ENCODE measurements around the gene ABAT. TPM values are rescaled to one million over a fixed set of nuclear protein-coding genes. Genes with fewer than 3 reads are reported as not detected.

Gene ABAT
- total RNA-seq, 1 experiment from 2014 or later, result 6.9 TPM

GRCh38 chr16:8767176-8767575 lies 92.8 kb downstream of the ABAT start:
- intact Hi-C loops (cut with micrococcal nuclease; ENCODE audit: unreplicated experiment), result no loop called here
- CTCF ChIA-PET, result no interaction called here
- POLR2A ChIA-PET (ENCODE audit: low non-redundant PET), result no interaction called here
- Histone ChIP-seq H3K4me1 (ENCODE audit: insufficient read depth, low read length, poor library complexity, severe bottlenecking) (no peaks in the 10 kb centered on the region), H3K9me3 (ENCODE audit: low read depth, low read length, poor library complexity, severe bottlenecking) (no peaks in the 10 kb centered on the region), H3K27ac (ENCODE audit: low read depth, low read length, poor library complexity, severe bottlenecking) (no peak overlapping the region), H3K27me3 (replicated peaks; ENCODE audit: insufficient read depth, low read depth, low read length, poor library complexity) (no peaks in the 10 kb centered on the region), H3K4me3 (ENCODE audit: low read depth, low read length, poor library complexity, severe bottlenecking) (no peak overlapping the region), H3K36me3 (ENCODE audit: insufficient read depth, low read length, poor library complexity, severe bottlenecking) (no peaks in the 10 kb centered on the region)
- no peak for DNase-seq (ENCODE audit: low spot score)
- no TSS peak for BruUV-seq (replicated peaks)
- no peak for TF ChIP-seq EZH2 (IDR thresholded peaks at IDR 0.05; ENCODE audit: borderline replicate concordance, low read depth, low read length, poor library complexity, severe bottlenecking)
- TF ChIP-seq CTCF (conservative IDR thresholded peaks at IDR 0.05; ENCODE audit: low read depth, low read length), result no peak

GRCh38 chr16:8768283-8768682 lies 93.9 kb downstream of the ABAT start:
- Histone ChIP-seq H3K27me3 (replicated peaks; ENCODE audit: insufficient read depth, low read depth, low read length, poor library complexity) (no peaks in the 10 kb centered on the region), H3K4me3 (ENCODE audit: low read depth, low read length, poor library complexity, severe bottlenecking) (no peak overlapping the region), H3K36me3 (ENCODE audit: insufficient read depth, low read length, poor library complexity, severe bottlenecking) (no peaks in the 10 kb centered on the region), H3K9me3 (ENCODE audit: low read depth, low read length, poor library complexity, severe bottlenecking) (no peaks in the 10 kb centered on the region), H3K27ac (ENCODE audit: low read depth, low read length, poor library complexity, severe bottlenecking) (no peak overlapping the region), H3K4me1 (ENCODE audit: insufficient read depth, low read length, poor library complexity, severe bottlenecking) (no peaks in the 10 kb centered on the region)
- POLR2A ChIA-PET (ENCODE audit: low non-redundant PET), result no interaction called here
- intact Hi-C loops (cut with micrococcal nuclease; ENCODE audit: unreplicated experiment), result no loop called here
- no peak for DNase-seq (ENCODE audit: low spot score)
- CTCF ChIA-PET, result no interaction called here
- TF ChIP-seq EZH2 (IDR thresholded peaks at IDR 0.05; ENCODE audit: borderline replicate concordance, low read depth, low read length, poor library complexity, severe bottlenecking), result no peak
- TF ChIP-seq CTCF (conservative IDR thresholded peaks at IDR 0.05; ENCODE audit: low read depth, low read length), result no peak
- no TSS peak for BruUV-seq (replicated peaks)

- ChIA-PET POLR2A (ENCODE audit: low non-redundant PET) (no interaction called here), CTCF (no interaction called here)
- Histone ChIP-seq H3K27ac (ENCODE audit: low read depth, low read length, poor library complexity, severe bottlenecking) (no peak overlapping the region), H3K4me3 (ENCODE audit: low read depth, low read length, poor library complexity, severe bottlenecking) (no peak overlapping the region), H3K9me3 (ENCODE audit: low read depth, low read length, poor library complexity, severe bottlenecking) (no peaks in the 10 kb centered on the region), H3K4me1 (ENCODE audit: insufficient read depth, low read length, poor library complexity, severe bottlenecking) (no peaks in the 10 kb centered on the region), H3K27me3 (replicated peaks; ENCODE audit: insufficient read depth, low read depth, low read length, poor library complexity) (no peaks in the 10 kb centered on the region), H3K36me3 (ENCODE audit: insufficient read depth, low read length, poor library complexity, severe bottlenecking) (no peaks in the 10 kb centered on the region)
- no peak for TF ChIP-seq CTCF (conservative IDR thresholded peaks at IDR 0.05; ENCODE audit: low read depth, low read length)
- TF ChIP-seq EZH2 (IDR thresholded peaks at IDR 0.05; ENCODE audit: borderline replicate concordance, low read depth, low read length, poor library complexity, severe bottlenecking), result no peak
- no peak for DNase-seq (ENCODE audit: low spot score)
- intact Hi-C loops (cut with micrococcal nuclease; ENCODE audit: unreplicated experiment), result no loop called here
- no TSS peak for BruUV-seq (replicated peaks)
Measured at GRCh38 chr16:8768692-8769091, 94.3 kb downstream of the ABAT start.
